ENCODE results near the gene AMN. TPM values are rescaled to one million over a fixed set of nuclear protein-coding genes. Genes with fewer than 3 reads are reported as not detected.

Gene AMN
- polyA plus RNA-seq, 1 donor from 2014 or later, result 0.15 TPM

DNA sequence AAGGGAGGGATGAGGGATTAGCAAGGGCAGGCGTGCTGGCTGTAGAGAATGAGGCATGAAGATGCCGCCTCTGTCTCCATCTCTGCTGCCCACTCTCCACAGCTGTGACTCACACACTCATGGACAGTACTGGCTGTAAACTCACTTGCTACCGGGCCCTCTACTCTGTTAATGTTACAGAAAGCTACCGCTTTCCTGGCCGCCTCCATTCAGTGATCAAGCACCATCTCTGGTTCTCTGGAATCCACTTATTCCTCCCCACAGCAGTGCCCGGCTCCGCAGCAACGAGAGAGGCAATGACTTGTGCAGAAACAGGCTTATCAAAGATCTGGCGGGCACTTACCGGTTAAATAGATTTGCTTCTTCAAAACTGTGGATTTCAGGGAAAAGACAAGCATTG, 34.8 kb downstream of the AMN start:
- Histone ChIP-seq H3K4me3 (ENCODE audit: low read length) (no peak overlapping the region), H3F3A (ENCODE audit: insufficient read depth, low read length, poor library complexity, severe bottlenecking) (no peaks in the 10 kb centered on the region), H3K4me2 (ENCODE audit: low read length) (no peak overlapping the region), H3K79me2 (replicated peaks; ENCODE audit: insufficient read depth, low read length) (no peaks in the 10 kb centered on the region), H3K9me2 (ENCODE audit: insufficient read depth, low read length) (no peaks in the 10 kb centered on the region), H3K9ac (ENCODE audit: low read length) (no peak overlapping the region), H3K9me3 (ENCODE audit: low read length) (no peaks in the 10 kb centered on the region), H3K27ac (ENCODE audit: low read length) (no peak overlapping the region), H2AFZ (ENCODE audit: low read depth, low read length) (no peak overlapping the region), H3K27me3 (ENCODE audit: insufficient read depth, low read depth, low read length) (no peaks in the 10 kb centered on the region), H4K20me1 (ENCODE audit: insufficient read depth) (no peaks in the 10 kb centered on the region), H3K36me3 (ENCODE audit: insufficient read depth, low read length) (peaks cover 12% of the 10 kb centered on the region)
- TF ChIP-seq RAD21 (conservative IDR thresholded peaks at IDR 0.05) (no peak), TAF1 (IDR thresholded peaks at IDR 0.05; ENCODE audit: low read depth) (no peak), SMC3 (conservative IDR thresholded peaks at IDR 0.05; ENCODE audit: poor library complexity) (no peak), EZH2 (IDR thresholded peaks at IDR 0.05; ENCODE audit: borderline replicate concordance, insufficient read depth, low read length, poor library complexity, severe bottlenecking) (no peak), POLR2AphosphoS5 (IDR thresholded peaks at IDR 0.05) (no peak), EP300 (conservative IDR thresholded peaks at IDR 0.05; ENCODE audit: poor library complexity, severe bottlenecking) (no peak), MXI1 (conservative IDR thresholded peaks at IDR 0.05; ENCODE audit: poor library complexity, severe bottlenecking) (no peak)
- TF ChIP-seq, protein P1, sequence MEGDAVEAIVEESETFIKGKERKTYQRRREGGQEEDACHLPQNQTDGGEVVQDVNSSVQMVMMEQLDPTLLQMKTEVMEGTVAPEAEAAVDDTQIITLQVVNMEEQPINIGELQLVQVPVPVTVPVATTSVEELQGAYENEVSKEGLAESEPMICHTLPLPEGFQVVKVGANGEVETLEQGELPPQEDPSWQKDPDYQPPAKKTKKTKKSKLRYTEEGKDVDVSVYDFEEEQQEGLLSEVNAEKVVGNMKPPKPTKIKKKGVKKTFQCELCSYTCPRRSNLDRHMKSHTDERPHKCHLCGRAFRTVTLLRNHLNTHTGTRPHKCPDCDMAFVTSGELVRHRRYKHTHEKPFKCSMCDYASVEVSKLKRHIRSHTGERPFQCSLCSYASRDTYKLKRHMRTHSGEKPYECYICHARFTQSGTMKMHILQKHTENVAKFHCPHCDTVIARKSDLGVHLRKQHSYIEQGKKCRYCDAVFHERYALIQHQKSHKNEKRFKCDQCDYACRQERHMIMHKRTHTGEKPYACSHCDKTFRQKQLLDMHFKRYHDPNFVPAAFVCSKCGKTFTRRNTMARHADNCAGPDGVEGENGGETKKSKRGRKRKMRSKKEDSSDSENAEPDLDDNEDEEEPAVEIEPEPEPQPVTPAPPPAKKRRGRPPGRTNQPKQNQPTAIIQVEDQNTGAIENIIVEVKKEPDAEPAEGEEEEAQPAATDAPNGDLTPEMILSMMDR (IDR thresholded peaks at IDR 0.05; ENCODE audit: poor library complexity, severe bottlenecking), result no peak
- TF ChIP-seq, protein P2, sequence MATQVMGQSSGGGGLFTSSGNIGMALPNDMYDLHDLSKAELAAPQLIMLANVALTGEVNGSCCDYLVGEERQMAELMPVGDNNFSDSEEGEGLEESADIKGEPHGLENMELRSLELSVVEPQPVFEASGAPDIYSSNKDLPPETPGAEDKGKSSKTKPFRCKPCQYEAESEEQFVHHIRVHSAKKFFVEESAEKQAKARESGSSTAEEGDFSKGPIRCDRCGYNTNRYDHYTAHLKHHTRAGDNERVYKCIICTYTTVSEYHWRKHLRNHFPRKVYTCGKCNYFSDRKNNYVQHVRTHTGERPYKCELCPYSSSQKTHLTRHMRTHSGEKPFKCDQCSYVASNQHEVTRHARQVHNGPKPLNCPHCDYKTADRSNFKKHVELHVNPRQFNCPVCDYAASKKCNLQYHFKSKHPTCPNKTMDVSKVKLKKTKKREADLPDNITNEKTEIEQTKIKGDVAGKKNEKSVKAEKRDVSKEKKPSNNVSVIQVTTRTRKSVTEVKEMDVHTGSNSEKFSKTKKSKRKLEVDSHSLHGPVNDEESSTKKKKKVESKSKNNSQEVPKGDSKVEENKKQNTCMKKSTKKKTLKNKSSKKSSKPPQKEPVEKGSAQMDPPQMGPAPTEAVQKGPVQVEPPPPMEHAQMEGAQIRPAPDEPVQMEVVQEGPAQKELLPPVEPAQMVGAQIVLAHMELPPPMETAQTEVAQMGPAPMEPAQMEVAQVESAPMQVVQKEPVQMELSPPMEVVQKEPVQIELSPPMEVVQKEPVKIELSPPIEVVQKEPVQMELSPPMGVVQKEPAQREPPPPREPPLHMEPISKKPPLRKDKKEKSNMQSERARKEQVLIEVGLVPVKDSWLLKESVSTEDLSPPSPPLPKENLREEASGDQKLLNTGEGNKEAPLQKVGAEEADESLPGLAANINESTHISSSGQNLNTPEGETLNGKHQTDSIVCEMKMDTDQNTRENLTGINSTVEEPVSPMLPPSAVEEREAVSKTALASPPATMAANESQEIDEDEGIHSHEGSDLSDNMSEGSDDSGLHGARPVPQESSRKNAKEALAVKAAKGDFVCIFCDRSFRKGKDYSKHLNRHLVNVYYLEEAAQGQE (IDR thresholded peaks at IDR 0.05; ENCODE audit: borderline replicate concordance), result no peak

DNA sequence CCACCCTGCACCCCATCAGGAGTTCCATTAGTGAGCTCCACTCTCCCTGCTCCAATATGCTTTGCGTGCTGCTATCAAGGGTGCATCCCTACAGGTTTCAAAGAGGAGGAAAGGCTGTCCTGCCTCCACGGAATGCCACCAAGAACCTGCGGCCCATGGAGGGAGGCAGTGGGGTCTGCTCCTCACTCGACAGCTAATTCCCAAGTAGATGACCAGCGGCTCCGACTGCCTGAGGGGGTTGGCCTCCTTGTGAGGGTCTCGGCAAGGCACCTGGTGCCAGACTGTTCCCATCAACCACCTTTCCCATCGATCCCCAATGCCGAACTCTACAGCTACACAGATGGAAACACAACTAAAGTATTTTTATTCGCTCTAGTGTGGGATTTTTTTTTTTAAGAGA, 36.0 kb downstream of the AMN start:
- peaks cover 16% of the 10 kb centered on the region for H3K36me3 ChIP-seq (ENCODE audit: insufficient read depth, low read length)
- H4K20me1 ChIP-seq (ENCODE audit: insufficient read depth), result no peaks in the 10 kb centered on the region
- no peaks in the 10 kb centered on the region for H3K9me2 ChIP-seq (ENCODE audit: insufficient read depth, low read length)
- TF ChIP-seq MXI1 (conservative IDR thresholded peaks at IDR 0.05; ENCODE audit: poor library complexity, severe bottlenecking) (no peak), RAD21 (conservative IDR thresholded peaks at IDR 0.05) (no peak)
- no peaks in the 10 kb centered on the region for H3K27me3 ChIP-seq (ENCODE audit: insufficient read depth, low read depth, low read length)
- H3F3A ChIP-seq (ENCODE audit: insufficient read depth, low read length, poor library complexity, severe bottlenecking), result no peaks in the 10 kb centered on the region
- H3K27ac ChIP-seq (ENCODE audit: low read length), result no peak overlapping the region
- H3K4me3 ChIP-seq (ENCODE audit: low read length), result no peak overlapping the region
- no peaks in the 10 kb centered on the region for H3K9me3 ChIP-seq (ENCODE audit: low read length)
- no peaks in the 10 kb centered on the region for H3K79me2 ChIP-seq (replicated peaks; ENCODE audit: insufficient read depth, low read length)
- no peak overlapping the region for H3K9ac ChIP-seq (ENCODE audit: low read length)
- H3K4me2 ChIP-seq (ENCODE audit: low read length), result no peak overlapping the region
- H2AFZ ChIP-seq (ENCODE audit: low read depth, low read length), result no peak overlapping the region
